ENCODE measurements around the gene SLC6A18.

- TF ChIP-seq MEF2A (IDR thresholded peaks at IDR 0.05; ENCODE audit: insufficient read depth, low read depth, low read length), result no peak
- TF ChIP-seq TAF1 (IDR thresholded peaks at IDR 0.05; ENCODE audit: borderline replicate concordance, low read depth, low read length), result no peak
- TF ChIP-seq CTCF (IDR thresholded peaks at IDR 0.05 in 2 of 3, conservative IDR thresholded peaks at IDR 0.05 in 1 of 3; ENCODE audit: control insufficient read depth in 2 of 3, extremely low read depth in 1 of 3, insufficient read depth in 1 of 3, low read depth in 3 of 3, low read length in 3 of 3), result no peak
Observed at GRCh38 chr5:1282131-1282992, 57.2 kb downstream of the SLC6A18 start.
